NCI-H82 treated with DMSO at 0.1 percent for 48 hours (cell line): ENCODE measurements around the gene F2.

Source experiments
- DNase-seq: peaks from one replicate; lab custom pipeline; 2025; ENCODE audit not compliant: unreplicated experiment; lab: John Stamatoyannopoulos, UW

Gene F2

GRCh38 chr11:46741600-46742484 is 22.8 kb downstream of the F2 start:
- DNase-seq, result no peak

- no peak for DNase-seq
Measured at GRCh38 chr11:46743043-46743442, 24.0 kb downstream of the F2 start.

- DNase-seq, result no peak
Measured at GRCh38 chr11:46743693-46744339, 24.8 kb downstream of the F2 start.

- DNase-seq, result no peak
Measured at GRCh38 chr11:46745328-46745727, 26.3 kb downstream of the F2 start.

- no peak for DNase-seq
Measured at GRCh38 chr11:46745995-46746394, 27.0 kb downstream of the F2 start.

GRCh38 chr11:46747150-46747549 is 28.1 kb downstream of the F2 start:
- DNase-seq, result no peak

- DNase-seq, result no peak
Measured at GRCh38 chr11:46755962-46756361, 36.9 kb downstream of the F2 start.

GRCh38 chr11:46759196-46759595 is 40.2 kb downstream of the F2 start:
- DNase-seq, result no peak

- DNase-seq, result no peak
Measured at GRCh38 chr11:46760429-46761128, 41.6 kb downstream of the F2 start.

- no peak for DNase-seq
Measured at GRCh38 chr11:46761807-46762206, 42.8 kb downstream of the F2 start.

- DNase-seq, result no peak
Measured at GRCh38 chr11:46762248-46762647, 43.2 kb downstream of the F2 start.

GRCh38 chr11:46766656-46767055 is 47.6 kb downstream of the F2 start:
- no peak for DNase-seq

- DNase-seq, result no peak
Measured at GRCh38 chr11:46769636-46770221, 50.7 kb downstream of the F2 start.

- DNase-seq, result no peak
Measured at GRCh38 chr11:46776878-46777277, 57.9 kb downstream of the F2 start.

GRCh38 chr11:46778416-46778815 is 59.4 kb downstream of the F2 start:
- DNase-seq, result no peak
